DOHH2 (cell line): Measurements from ENCODE around the gene KIAA1328.

Experiments
- H3F3A ChIP-seq: fragments of 200-600 bp; sonication (generic), shearing (Covaris generic); 2 replicates; pipeline ENCODE4 v1.6.0; 2016; ENCODE audit warnings: antibody characterized with exemption, mild to moderate bottlenecking; ENCODE audit not compliant: control insufficient read depth, insufficient read depth
- H3K27ac ChIP-seq: fragments of 200-600 bp; sonication (generic); 2 replicates; pipeline ENCODE4 v1.5.1; 2014; ENCODE audit warnings: low read depth, mild to moderate bottlenecking, low read length, moderate library complexity
- H3K27me3 ChIP-seq: fragments of 200-600 bp; sonication (generic); 2 replicates; pipeline ENCODE4 v1.6.1; 2014; ENCODE audit warnings: mild to moderate bottlenecking, low read length, mixed read lengths; ENCODE audit not compliant: control insufficient read depth
- H3K36me3 ChIP-seq: fragments of 200-600 bp; sonication (generic); 2 replicates; pipeline ENCODE4 v1.6.1; 2014; ENCODE audit warnings: mild to moderate bottlenecking, low read length, moderate library complexity, mixed read lengths; ENCODE audit not compliant: control insufficient read depth
- H3K4me1 ChIP-seq: fragments of 200-600 bp; sonication (generic); 2 replicates; pipeline ENCODE4 v1.6.1; 2014; ENCODE audit warnings: mild to moderate bottlenecking, low read length, mixed read lengths; ENCODE audit not compliant: control insufficient read depth
- H3K4me2 ChIP-seq: fragments of 200-600 bp; sonication (generic); 2 replicates; pipeline ENCODE4 v1.6.0; 2014; ENCODE audit warnings: mild to moderate bottlenecking, low read length, moderate library complexity
- H3K4me3 ChIP-seq: fragments of 200-600 bp; sonication (generic); 2 replicates; pipeline ENCODE4 v1.5.1; 2014; ENCODE audit warnings: mild to moderate bottlenecking, low read length, mixed read lengths
- H3K79me2 ChIP-seq: fragments of 200-600 bp; sonication (generic); 2 replicates; pipeline ENCODE4 v1.6.1; 2014; ENCODE audit warnings: mild to moderate bottlenecking, low read length, mixed read lengths; ENCODE audit not compliant: control insufficient read depth
- H3K9me2 ChIP-seq: fragments of 200-600 bp; sonication (generic); replicated peaks from 2 replicates; pipeline ENCODE4 v1.6.1; 2014; ENCODE audit warnings: mild to moderate bottlenecking, low read length, mixed read lengths; ENCODE audit not compliant: control insufficient read depth
- H3K9me3 ChIP-seq: fragments of 200-600 bp; sonication (generic); 2 replicates; pipeline ENCODE4 v1.6.1; 2014; ENCODE audit warnings: antibody characterized with exemption, low read length, mixed read lengths; ENCODE audit not compliant: control insufficient read depth, insufficient read depth
- H4K20me1 ChIP-seq: fragments of 200-600 bp; sonication (generic); 2 replicates; pipeline ENCODE4 v1.6.0; 2014; ENCODE audit warnings: low read depth, mild to moderate bottlenecking, antibody characterized with exemption, low read length, moderate library complexity; ENCODE audit not compliant: control insufficient read depth, insufficient read depth
- EZH2phosphoT487 ChIP-seq: fragments of 200-600 bp; sonication (generic); IDR thresholded peaks from 2 replicates; pipeline ENCODE4 v1.6.1; 2017; ENCODE audit warnings: borderline replicate concordance, mild to moderate bottlenecking, antibody characterized with exemption, low read length, moderate library complexity, mixed read lengths
- TF ChIP-seq, protein P1 (sequence below): fragments of 200-600 bp; sonication (generic); IDR thresholded peaks from one replicate; pipeline ENCODE4 v1.5.1; 2014; ENCODE audit warnings: antibody characterized with exemption, mild to moderate bottlenecking, low read depth, low read length; ENCODE audit not compliant: poor library complexity, severe bottlenecking

KIAA1328 gene

DNA sequence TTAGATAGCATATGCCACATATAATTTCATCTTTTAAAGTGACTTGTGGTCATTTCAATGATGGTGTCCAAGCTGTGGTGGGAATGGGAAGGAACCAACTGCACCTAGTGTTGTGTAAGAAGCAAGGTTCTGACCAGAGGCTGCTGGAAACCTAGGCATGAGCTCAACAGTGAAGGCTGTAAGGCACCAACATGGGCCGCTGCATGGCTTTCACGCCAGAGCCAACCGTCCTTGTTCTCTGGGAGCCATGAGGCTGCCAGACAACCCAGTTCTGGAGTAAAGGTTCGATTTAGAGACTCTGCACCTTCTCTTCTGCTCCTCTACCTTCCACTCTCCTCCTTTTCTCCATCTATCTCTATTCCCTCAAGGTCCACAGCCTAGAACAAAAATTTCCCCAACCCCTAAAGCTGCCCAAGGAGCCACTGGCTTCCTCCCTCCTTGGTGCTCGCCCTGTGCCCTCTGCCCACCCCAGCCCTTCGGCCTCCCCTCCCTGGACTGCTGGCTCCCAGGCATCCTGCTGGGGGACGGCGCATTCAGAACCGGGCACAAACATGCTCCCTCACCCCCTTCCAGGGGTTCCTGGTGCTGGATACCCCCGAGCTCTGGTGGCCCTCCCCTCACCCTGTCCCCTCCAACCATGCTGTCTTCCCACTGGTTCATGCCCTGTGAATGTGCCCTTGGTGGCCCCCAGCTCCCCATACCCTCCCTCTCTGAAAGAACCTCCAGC, 431.6 kb downstream of the KIAA1328 start:
- Histone ChIP-seq H3K9me2 (no peaks in the 10 kb centered on the region), H3K9me3 (no peaks in the 10 kb centered on the region), H4K20me1 (no peaks in the 10 kb centered on the region), H3K4me3 (no peak overlapping the region), H3K27ac (no peak overlapping the region), H3K79me2 (no peaks in the 10 kb centered on the region), H3K36me3 (no peaks in the 10 kb centered on the region), H3K27me3 (peaks cover 10% of the 10 kb centered on the region), H3K4me2 (no peak overlapping the region), H3K4me1 (no peaks in the 10 kb centered on the region), H3F3A (no peaks in the 10 kb centered on the region)
- TF ChIP-seq EZH2phosphoT487, result no peak
- TF ChIP-seq, protein P1, sequence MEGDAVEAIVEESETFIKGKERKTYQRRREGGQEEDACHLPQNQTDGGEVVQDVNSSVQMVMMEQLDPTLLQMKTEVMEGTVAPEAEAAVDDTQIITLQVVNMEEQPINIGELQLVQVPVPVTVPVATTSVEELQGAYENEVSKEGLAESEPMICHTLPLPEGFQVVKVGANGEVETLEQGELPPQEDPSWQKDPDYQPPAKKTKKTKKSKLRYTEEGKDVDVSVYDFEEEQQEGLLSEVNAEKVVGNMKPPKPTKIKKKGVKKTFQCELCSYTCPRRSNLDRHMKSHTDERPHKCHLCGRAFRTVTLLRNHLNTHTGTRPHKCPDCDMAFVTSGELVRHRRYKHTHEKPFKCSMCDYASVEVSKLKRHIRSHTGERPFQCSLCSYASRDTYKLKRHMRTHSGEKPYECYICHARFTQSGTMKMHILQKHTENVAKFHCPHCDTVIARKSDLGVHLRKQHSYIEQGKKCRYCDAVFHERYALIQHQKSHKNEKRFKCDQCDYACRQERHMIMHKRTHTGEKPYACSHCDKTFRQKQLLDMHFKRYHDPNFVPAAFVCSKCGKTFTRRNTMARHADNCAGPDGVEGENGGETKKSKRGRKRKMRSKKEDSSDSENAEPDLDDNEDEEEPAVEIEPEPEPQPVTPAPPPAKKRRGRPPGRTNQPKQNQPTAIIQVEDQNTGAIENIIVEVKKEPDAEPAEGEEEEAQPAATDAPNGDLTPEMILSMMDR, result no peak

DNA sequence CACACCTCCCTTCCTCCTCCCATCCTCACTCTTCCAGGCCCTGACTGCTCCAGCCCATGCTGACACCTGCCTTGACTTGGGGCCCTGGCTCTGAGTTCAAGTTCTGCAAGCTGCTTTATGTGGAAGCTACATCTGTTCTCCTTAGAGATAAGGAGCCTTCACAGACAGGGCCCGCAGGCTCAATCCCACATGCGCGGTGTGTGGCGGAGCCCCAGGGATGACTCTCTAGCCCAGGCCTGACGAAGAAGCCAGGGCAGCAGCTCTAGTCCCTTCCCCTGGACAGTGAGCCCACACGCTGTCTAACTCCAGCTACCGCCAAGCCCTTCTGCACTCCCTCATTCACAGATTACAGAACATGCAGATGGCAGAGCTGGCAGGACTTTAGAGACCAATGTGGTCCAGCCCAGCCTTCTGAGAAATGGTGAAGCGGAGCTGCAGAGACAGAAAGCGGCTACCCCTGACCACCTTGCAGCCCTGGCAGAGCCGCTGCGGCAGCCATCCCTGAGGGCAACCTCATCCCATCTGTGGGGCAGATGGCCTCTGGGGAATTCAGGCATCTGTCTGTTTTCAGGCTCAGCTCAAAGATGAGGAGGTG, 432.4 kb downstream of the KIAA1328 start:
- H3K4me1 ChIP-seq, result no peaks in the 10 kb centered on the region
- no peaks in the 10 kb centered on the region for H3K9me3 ChIP-seq
- H3K36me3 ChIP-seq, result no peaks in the 10 kb centered on the region
- H4K20me1 ChIP-seq, result no peaks in the 10 kb centered on the region
- H3K9me2 ChIP-seq, result no peaks in the 10 kb centered on the region
- H3K4me2 ChIP-seq, result no peak overlapping the region
- H3K27ac ChIP-seq, result no peak overlapping the region
- TF ChIP-seq, protein P1, result no peak
- no peak for TF ChIP-seq EZH2phosphoT487
- no peak overlapping the region for H3K4me3 ChIP-seq
- peaks cover 7% of the 10 kb centered on the region; the same call in 1 of the 2 replicates for H3K27me3 ChIP-seq
- H3K79me2 ChIP-seq, result no peaks in the 10 kb centered on the region
- no peaks in the 10 kb centered on the region for H3F3A ChIP-seq

DNA sequence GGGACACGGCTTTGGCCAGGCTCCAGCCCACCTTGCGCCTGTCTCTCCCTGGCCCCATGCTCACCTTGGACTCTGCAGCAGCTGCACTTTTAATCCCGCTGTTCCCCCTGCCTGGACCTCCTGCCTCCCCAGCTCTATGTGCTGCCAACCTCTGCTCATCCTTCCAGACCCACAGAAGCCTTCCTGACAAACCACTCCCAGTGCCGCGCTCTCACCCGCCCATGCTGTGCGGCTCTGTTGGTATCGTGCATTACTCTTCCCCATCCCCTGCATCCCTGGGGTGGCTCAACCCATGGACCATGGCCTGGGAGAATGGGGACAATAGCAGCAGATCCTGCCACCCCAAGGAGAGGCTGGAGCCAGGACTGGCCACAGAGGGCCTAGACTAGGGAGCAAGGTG, 433.1 kb downstream of the KIAA1328 start:
- Histone ChIP-seq H3K79me2 (no peaks in the 10 kb centered on the region), H3K9me2 (no peaks in the 10 kb centered on the region), H3K27ac (no peak overlapping the region), H3K4me3 (no peak overlapping the region), H3F3A (no peaks in the 10 kb centered on the region), H3K27me3 (peaks cover 5% of the 10 kb centered on the region; the same call in 1 of the 2 replicates), H3K36me3 (no peaks in the 10 kb centered on the region), H3K9me3 (no peaks in the 10 kb centered on the region), H3K4me2 (no peak overlapping the region), H4K20me1 (no peaks in the 10 kb centered on the region), H3K4me1 (no peaks in the 10 kb centered on the region)
- no peak for TF ChIP-seq EZH2phosphoT487
- TF ChIP-seq, protein P1, result no peak
